H1 (cell line): ENCODE data around the gene NARS2. TPM values are rescaled to one million over a fixed set of nuclear protein-coding genes. Genes with fewer than 3 reads are reported as not detected.

Experiments
- BCL11A ChIP-seq, 2 experiments: IDR thresholded peaks; one replicate each; pipeline ENCODE4 v1.6.1; 2011; ENCODE audit warnings: low read depth in 2 of 2, low read length in 2 of 2, mild to moderate bottlenecking in 2 of 2
- CHD1 ChIP-seq: IDR thresholded peaks from 2 replicates; pipeline ENCODE4 v1.6.1; 2012; ENCODE audit warnings: low read depth, low read length, improper control_type of control experiment
- EGR1 ChIP-seq: IDR thresholded peaks from 2 replicates; pipeline ENCODE4 v1.6.1; 2011; ENCODE audit warnings: low read depth, low read length, borderline replicate concordance
- EP300 ChIP-seq, 2 experiments: IDR thresholded peaks; 1 replicate in 1 of 2; 2 replicates in 1 of 2; pipeline ENCODE4 v1.6.1; 2011 to 2012; ENCODE audit warnings: low read depth in 2 of 2, low read length in 2 of 2, mild to moderate bottlenecking in 2 of 2, borderline replicate concordance in 1 of 2, inconsistent platforms in 1 of 2, moderate library complexity in 1 of 2
- GABPA ChIP-seq: IDR thresholded peaks from 2 replicates; pipeline ENCODE4 v1.6.1; 2011; ENCODE audit warnings: mild to moderate bottlenecking, low read length, moderate library complexity, borderline replicate concordance; ENCODE audit not compliant: insufficient read depth
- JUN ChIP-seq: IDR thresholded peaks from 2 replicates; pipeline ENCODE4 v1.6.1; 2011; ENCODE audit warnings: low read depth, mild to moderate bottlenecking, improper control_type of control experiment, low read length
- KDM5A ChIP-seq: fragments of 200-600 bp; IDR thresholded peaks from 2 replicates; pipeline ENCODE4 v1.7.1; 2012; ENCODE audit warnings: mild to moderate bottlenecking, low read length, inconsistent platforms, mixed read lengths
- NRF1 ChIP-seq: IDR thresholded peaks from 2 replicates; pipeline ENCODE4 v1.6.1; 2011; ENCODE audit warnings: mild to moderate bottlenecking, low read depth, low read length, improper control_type of control experiment
- RNF2 ChIP-seq: fragments of 200-900, 300-1000 bp; sonication (generic); IDR thresholded peaks from 2 replicates; pipeline ENCODE4 v1.7.1; 2016; ENCODE audit warnings: borderline replicate concordance, low read depth, mild to moderate bottlenecking, antibody characterized with exemption, low read length; ENCODE audit not compliant: poor library complexity, severe bottlenecking; ENCODE audit errors: missing control alignments
- SP2 ChIP-seq: IDR thresholded peaks from 2 replicates; pipeline ENCODE4 v1.6.1; 2012; ENCODE audit warnings: mild to moderate bottlenecking, low read length, inconsistent platforms
- SUZ12 ChIP-seq: fragments of 200-600 bp; sonication (generic); IDR thresholded peaks from 2 replicates; pipeline ENCODE4 v1.6.1; 2012; ENCODE audit warnings: mild to moderate bottlenecking, inconsistent platforms, low read length, moderate library complexity, mixed read lengths
- polyA plus RNA-seq, 7 experiments: library from polyadenylated mRNA; depleted of rRNA in 3 of 7; stranded (reverse) in 5 of 7; unstranded in 2 of 7; fragments of >200 nt in 5 of 7; fragments of 200-250 nt in 2 of 7; gene quantifications; 1 replicate in 5 of 7; 2 replicates in 1 of 7; 4 replicates in 1 of 7; pipeline versions ENCODE4 v1.2.1 to v1.2.3, GENCODE V29; 2011 to 2013; ENCODE audit warnings: missing spikeins in 2 of 7, mixed read lengths in 2 of 7
- total RNA-seq: library from RNA; stranded (reverse); fragmentation: NEBNext Ultra II Directional; extraction: Animal tissue kit (Norgen Biotek cat#: 25700); gene quantifications from 2 replicates; pipeline ENCODE4 v1.2.1, GENCODE V29; 2021
- TF ChIP-seq, protein P1 (sequence below): fragments of 300-600 bp; sonication (generic); IDR thresholded peaks from 2 replicates; pipeline ENCODE4 v1.7.1; 2012; ENCODE audit warnings: low read length, moderate library complexity, mild to moderate bottlenecking, inconsistent platforms; ENCODE audit not compliant: insufficient replicate concordance

Gene NARS2
- total and polyA plus RNA-seq, 2 of the 8 experiments (the other 6 are each of a cell fraction or from before 2014, with no cell fraction given) = 26.2 to 51.6 TPM

DNA sequence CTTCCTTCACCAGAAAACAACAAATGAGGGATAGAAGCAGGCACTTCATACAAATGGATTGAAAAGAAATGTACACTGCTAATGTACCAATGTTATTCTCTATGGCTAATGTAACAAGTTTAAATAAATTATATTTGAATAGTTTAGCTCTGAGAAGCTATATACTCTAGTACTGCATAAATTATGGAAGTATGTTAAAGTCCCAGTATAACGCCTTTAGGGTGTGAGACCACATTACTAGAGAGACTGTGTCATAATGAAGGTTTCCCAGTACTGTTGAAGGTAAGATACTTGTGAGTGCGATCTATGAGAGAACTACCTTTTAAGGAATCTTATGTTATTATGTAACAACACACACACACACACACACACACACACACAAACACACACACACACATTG lies 117.2 kb downstream of the NARS2 start (continued):
- TF ChIP-seq, protein P1, sequence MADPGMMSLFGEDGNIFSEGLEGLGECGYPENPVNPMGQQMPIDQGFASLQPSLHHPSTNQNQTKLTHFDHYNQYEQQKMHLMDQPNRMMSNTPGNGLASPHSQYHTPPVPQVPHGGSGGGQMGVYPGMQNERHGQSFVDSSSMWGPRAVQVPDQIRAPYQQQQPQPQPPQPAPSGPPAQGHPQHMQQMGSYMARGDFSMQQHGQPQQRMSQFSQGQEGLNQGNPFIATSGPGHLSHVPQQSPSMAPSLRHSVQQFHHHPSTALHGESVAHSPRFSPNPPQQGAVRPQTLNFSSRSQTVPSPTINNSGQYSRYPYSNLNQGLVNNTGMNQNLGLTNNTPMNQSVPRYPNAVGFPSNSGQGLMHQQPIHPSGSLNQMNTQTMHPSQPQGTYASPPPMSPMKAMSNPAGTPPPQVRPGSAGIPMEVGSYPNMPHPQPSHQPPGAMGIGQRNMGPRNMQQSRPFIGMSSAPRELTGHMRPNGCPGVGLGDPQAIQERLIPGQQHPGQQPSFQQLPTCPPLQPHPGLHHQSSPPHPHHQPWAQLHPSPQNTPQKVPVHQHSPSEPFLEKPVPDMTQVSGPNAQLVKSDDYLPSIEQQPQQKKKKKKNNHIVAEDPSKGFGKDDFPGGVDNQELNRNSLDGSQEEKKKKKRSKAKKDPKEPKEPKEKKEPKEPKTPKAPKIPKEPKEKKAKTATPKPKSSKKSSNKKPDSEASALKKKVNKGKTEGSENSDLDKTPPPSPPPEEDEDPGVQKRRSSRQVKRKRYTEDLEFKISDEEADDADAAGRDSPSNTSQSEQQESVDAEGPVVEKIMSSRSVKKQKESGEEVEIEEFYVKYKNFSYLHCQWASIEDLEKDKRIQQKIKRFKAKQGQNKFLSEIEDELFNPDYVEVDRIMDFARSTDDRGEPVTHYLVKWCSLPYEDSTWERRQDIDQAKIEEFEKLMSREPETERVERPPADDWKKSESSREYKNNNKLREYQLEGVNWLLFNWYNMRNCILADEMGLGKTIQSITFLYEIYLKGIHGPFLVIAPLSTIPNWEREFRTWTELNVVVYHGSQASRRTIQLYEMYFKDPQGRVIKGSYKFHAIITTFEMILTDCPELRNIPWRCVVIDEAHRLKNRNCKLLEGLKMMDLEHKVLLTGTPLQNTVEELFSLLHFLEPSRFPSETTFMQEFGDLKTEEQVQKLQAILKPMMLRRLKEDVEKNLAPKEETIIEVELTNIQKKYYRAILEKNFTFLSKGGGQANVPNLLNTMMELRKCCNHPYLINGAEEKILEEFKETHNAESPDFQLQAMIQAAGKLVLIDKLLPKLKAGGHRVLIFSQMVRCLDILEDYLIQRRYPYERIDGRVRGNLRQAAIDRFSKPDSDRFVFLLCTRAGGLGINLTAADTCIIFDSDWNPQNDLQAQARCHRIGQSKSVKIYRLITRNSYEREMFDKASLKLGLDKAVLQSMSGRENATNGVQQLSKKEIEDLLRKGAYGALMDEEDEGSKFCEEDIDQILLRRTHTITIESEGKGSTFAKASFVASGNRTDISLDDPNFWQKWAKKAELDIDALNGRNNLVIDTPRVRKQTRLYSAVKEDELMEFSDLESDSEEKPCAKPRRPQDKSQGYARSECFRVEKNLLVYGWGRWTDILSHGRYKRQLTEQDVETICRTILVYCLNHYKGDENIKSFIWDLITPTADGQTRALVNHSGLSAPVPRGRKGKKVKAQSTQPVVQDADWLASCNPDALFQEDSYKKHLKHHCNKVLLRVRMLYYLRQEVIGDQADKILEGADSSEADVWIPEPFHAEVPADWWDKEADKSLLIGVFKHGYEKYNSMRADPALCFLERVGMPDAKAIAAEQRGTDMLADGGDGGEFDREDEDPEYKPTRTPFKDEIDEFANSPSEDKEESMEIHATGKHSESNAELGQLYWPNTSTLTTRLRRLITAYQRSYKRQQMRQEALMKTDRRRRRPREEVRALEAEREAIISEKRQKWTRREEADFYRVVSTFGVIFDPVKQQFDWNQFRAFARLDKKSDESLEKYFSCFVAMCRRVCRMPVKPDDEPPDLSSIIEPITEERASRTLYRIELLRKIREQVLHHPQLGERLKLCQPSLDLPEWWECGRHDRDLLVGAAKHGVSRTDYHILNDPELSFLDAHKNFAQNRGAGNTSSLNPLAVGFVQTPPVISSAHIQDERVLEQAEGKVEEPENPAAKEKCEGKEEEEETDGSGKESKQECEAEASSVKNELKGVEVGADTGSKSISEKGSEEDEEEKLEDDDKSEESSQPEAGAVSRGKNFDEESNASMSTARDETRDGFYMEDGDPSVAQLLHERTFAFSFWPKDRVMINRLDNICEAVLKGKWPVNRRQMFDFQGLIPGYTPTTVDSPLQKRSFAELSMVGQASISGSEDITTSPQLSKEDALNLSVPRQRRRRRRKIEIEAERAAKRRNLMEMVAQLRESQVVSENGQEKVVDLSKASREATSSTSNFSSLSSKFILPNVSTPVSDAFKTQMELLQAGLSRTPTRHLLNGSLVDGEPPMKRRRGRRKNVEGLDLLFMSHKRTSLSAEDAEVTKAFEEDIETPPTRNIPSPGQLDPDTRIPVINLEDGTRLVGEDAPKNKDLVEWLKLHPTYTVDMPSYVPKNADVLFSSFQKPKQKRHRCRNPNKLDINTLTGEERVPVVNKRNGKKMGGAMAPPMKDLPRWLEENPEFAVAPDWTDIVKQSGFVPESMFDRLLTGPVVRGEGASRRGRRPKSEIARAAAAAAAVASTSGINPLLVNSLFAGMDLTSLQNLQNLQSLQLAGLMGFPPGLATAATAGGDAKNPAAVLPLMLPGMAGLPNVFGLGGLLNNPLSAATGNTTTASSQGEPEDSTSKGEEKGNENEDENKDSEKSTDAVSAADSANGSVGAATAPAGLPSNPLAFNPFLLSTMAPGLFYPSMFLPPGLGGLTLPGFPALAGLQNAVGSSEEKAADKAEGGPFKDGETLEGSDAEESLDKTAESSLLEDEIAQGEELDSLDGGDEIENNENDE = no peak
- TF ChIP-seq BCL11A (IDR thresholded peaks at IDR 0.05; ENCODE audit: low read depth in 2 of 2, low read length in 2 of 2) (no peak), SUZ12 (no peak), GABPA (no peak), NRF1 (no peak), KDM5A (no peak), CHD1 (no peak), EGR1 (no peak), RNF2 (no peak), JUN (no peak), EP300 (IDR thresholded peaks at IDR 0.05; ENCODE audit: borderline replicate concordance in 1 of 2, low read depth in 2 of 2, low read length in 2 of 2) (no peak), SP2 (no peak)
